C4-2B (cell line): ENCODE data around the gene RBFOX2.

ENCODE experiments used
- H3K27ac ChIP-seq: fragments of 450-650 bp; 2 replicates; pipeline ENCODE4 v1.5.1; 2017
- ZFX ChIP-seq: fragments of 450-650 bp; IDR thresholded peaks from 2 replicates; pipeline ENCODE4 v1.6.1; 2017
- TF ChIP-seq, protein P1 (sequence below): fragments of 450-650 bp; conservative IDR thresholded peaks from 2 replicates; pipeline ENCODE4 v1.5.1; 2017; ENCODE audit warnings: mild to moderate bottlenecking

The RBFOX2 gene

DNA sequence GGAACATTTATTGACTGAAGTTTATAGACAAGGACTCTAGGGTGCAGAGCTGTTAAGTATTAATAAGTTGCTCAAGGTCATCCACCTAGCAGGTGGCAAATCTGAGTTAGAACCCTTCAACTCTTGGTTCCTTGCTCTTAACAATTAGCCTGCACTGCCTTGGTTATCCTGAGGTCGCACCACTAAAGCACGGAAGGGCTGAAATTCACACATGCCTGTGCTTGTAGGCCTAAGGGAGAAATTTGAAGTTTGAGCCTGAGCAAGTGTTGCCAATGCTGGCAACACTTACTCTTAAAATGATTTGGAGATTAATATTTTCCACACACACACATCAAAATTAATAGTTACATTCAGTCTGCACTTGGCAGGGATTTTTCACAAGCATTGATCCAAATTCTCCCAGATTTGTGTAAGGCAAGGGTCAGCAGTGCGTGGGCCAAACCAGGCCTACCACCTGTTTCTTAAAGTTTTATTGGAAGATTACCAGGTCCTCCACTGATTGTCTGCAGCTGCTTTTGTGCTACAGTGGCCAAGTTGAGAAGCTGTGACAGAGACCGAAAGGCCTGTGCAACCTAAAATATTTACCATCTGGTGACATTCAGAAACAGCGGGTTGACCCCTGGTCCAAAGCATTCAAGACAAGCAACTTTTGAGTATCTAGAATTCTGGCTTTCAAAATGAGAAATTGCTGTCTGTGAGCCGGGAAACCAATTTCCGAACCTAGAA is 294.7 kb downstream of the RBFOX2 start:
- no peak overlapping the region for H3K27ac ChIP-seq
- TF ChIP-seq ZFX, result no peak
- TF ChIP-seq, protein P1, sequence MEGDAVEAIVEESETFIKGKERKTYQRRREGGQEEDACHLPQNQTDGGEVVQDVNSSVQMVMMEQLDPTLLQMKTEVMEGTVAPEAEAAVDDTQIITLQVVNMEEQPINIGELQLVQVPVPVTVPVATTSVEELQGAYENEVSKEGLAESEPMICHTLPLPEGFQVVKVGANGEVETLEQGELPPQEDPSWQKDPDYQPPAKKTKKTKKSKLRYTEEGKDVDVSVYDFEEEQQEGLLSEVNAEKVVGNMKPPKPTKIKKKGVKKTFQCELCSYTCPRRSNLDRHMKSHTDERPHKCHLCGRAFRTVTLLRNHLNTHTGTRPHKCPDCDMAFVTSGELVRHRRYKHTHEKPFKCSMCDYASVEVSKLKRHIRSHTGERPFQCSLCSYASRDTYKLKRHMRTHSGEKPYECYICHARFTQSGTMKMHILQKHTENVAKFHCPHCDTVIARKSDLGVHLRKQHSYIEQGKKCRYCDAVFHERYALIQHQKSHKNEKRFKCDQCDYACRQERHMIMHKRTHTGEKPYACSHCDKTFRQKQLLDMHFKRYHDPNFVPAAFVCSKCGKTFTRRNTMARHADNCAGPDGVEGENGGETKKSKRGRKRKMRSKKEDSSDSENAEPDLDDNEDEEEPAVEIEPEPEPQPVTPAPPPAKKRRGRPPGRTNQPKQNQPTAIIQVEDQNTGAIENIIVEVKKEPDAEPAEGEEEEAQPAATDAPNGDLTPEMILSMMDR, result no peak

DNA sequence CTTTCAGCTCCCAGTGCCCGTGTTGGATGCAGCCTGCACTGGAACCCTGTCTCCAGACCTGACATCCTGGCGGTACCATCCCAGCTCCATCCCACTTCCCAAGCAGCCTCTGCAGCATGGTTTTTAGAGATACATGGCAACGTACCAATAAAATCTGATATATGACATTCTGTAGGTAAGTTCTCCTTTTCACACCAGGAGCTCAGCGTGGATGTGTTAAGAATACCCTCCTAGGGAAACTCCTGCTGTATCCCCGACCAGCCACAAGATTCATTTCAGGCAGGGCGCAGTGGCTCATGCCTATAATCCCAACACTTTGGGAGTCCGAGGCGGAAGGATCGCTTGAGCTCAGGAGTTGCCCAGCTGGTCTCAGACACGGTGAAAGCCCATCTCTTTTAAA is 295.6 kb downstream of the RBFOX2 start:
- H3K27ac ChIP-seq, result no peak overlapping the region
- TF ChIP-seq ZFX, result no peak
- TF ChIP-seq, protein P1, result no peak

DNA sequence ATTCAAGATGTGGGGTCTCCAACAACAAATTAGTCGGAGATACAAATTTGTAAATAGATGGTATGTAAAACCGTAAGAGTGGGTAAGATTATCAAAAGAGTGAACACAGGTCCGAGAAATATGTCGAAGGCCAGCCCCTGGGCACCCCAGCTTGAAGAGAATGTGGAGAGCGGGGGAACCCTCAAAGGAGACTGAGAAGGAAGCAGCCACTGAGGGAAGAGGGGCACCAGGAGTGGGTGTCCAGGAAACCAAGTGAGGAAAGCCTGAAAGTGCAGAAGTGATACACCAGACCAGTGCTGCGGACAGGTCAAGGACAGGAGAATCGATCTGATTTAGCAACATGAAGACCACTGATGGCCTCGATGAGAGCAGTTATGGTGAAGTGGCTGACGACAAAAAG is 296.5 kb downstream of the RBFOX2 start:
- no peak for TF ChIP-seq ZFX
- TF ChIP-seq, protein P1, result no peak

DNA sequence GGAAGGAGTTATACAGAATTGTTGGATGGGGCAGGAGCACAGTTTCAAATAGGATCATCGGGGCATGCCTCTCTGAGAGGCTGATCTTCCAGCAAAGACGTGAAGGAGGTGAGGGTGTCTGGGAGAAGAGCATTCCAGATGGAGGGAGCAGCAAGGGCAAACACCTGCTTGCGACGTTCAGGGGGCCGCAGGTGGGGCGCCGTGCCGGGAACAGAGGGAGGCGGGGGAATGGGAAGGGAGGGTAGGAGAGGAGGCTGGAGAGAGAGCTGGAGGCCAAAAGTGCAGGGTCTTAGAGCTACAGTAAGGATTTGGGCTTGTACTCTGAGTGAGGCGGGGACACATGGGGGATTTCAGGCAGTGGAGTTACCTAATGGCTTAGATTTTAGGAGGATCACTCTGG is 297.3 kb downstream of the RBFOX2 start:
- H3K27ac ChIP-seq, result no peak overlapping the region
- TF ChIP-seq, protein P1, result no peak
- TF ChIP-seq ZFX, result no peak

More for the DNA sequence above, 296.5 kb downstream of the RBFOX2 start:
- no peak overlapping the region for H3K27ac ChIP-seq

DNA sequence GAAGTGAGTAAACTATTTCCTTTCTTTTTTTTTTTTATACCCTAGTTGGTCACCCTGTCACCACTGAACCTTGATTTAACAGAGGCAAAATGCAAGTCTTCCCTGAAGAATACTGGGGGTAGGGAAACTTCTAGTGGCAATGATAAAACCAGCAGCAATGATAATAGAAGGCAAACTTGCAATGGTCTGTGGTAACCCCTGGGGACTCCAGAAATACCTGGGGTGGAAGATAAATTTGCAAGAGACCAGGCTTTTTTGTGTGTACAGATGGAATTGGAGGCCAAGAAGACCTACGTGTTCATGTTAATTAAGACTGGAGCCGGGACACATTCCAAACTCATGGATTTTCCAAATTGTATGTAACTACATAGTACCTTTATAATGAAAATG is 299.3 kb downstream of the RBFOX2 start:
- no peak for TF ChIP-seq ZFX
- TF ChIP-seq, protein P1, result no peak
- no peak overlapping the region for H3K27ac ChIP-seq

DNA sequence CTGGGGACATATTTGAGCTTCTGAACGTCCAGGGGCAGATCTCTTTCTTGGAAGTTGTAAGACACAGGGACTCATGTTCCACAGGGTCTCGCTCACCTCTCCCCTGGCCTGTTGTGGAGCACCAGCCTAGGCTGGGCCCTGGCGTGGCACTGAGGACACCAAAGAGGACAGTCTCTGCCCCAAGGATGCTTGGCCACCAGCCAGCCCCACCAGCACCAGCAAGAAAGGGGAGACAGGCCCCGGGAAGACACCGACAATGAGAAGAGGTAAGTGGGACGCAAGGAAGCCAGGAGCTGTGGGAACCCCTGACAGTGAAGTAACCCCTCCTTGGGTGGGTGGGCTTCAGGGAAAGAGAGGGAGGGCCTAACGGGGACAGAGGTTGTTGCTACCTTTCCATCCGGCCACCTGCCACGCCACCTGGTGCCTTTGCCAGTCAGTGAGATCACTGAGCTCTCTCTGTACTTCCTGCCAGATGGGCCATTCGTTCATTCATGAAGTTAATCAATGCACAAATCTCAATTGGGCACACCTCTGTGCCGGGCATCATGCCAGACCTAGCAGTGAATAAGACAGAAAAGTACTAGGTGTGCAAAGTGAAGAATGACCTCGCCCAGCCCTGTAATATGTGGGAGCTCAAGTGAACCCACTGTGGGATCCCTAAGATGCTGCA is 299.9 kb downstream of the RBFOX2 start:
- H3K27ac ChIP-seq, result no peak overlapping the region
- TF ChIP-seq, protein P1, result no peak
- TF ChIP-seq ZFX, result no peak

DNA sequence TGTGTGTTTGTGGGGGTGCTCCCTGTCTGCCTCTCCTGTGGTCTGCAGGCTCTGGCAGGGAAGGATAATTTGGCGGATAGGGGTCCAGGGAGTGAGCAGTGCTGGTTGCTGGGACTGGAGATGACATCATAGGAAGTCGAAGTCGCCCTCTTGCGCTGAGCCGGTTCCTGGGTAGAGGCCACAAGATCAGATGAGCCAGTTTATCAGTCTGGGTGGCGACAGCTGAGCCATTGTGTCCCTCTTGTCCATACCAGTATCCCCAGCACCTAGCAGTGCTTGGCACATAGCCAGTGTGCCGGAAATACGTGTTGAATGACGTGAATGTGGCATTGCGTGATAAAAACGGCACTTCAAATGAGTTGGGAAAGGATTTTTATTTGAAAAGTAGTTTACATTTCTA is 301.2 kb downstream of the RBFOX2 start:
- TF ChIP-seq ZFX, result no peak
- TF ChIP-seq, protein P1, result no peak

More for the DNA sequence above, 301.2 kb downstream of the RBFOX2 start:
- H3K27ac ChIP-seq, result no peak overlapping the region
